ENCODE data around the gene RTN1.

Gene RTN1

DNA sequence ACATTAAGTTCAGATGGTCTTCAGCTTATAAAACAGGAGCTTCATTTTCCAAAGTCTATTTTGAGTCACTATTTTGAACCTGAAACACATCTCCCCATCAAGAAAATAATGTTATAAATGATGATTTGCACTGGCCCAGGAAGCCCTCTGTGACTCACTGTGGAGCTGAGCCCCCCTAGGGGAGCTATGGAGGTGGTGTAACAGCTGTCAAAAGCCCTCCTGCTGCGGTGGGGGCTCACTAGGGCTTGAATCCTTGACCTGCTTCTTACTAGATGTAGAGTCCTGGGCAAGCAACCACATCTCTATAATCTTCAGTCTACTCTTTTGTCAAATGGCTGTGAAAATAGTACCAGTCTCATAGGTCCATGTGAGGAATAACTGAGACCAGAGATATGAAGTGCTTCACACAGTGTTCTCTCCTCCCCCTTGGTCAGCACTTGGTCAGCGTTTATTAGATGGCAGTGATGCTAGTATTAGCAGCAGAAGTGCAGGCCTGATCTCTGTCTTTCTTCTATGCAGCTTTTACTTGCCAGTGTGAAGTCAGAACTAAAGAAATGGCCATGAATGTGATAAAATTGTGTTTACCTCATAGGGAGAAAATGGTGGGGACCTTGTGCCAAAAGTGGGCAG is 83.4 kb downstream of the RTN1 start:
- no peak for DNase-seq

DNA sequence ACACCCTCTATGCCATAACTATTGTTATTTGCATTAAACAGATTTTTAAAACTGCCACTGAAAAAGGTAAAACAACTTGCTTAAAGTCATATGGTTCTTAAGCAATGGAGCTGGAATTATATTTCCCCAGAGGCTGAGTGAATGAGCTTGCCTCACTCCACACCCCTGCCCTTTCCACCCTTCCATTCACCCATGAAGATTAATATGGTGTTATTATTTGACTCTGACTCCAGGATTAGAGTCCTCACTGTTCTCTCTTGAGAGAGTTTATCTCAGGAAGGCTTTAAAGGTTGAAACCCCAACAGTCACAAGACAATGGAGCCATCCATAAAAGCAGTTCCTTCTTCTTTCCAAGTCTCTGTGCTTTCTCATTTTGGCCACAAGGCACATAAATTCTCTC is 84.9 kb downstream of the RTN1 start:
- no peak for DNase-seq

DNA sequence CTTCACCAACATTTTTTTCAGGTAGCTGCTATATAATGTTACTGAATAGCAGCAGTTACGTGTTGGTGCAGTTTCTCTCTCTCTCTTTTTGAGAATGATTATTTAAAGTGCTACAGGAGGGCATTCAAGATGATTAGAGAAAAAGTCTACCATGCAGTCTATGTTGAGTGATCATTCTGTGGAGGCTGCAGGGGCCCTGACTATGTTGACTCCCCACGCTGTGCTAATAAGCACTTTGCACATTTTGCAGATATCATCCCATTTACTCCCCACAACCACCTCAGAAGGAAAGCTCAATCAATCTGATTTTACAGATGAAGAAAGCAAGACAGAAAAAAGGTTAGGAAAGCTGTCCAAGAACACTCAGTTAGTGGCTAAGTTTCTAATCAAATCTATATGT is 87.8 kb downstream of the RTN1 start:
- DNase-seq, result no peak

- no peak for DNase-seq
These were observed 93.5 kb downstream of the RTN1 start for GRCh38 chr14:59777006-59777579.

DNA sequence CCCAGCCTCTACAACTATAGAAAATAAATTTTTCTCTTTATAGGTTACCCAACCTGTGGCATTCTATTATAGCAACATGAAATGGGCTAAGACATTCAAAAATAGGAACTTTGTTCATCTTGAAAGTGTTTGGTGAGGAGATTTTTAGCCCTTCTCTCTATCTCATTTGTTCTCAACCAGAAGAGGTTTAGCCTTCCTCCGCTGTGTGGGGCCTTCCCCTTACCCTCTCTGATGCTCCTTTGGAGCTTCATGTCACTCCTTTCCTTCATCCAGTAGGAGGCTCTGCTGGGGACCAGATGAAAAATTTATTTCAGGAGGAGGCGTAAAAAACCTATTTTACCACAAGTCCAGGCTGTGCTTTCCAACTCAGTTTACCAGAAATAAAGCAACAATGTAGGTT is 94.1 kb downstream of the RTN1 start:
- no peak for DNase-seq

DNA sequence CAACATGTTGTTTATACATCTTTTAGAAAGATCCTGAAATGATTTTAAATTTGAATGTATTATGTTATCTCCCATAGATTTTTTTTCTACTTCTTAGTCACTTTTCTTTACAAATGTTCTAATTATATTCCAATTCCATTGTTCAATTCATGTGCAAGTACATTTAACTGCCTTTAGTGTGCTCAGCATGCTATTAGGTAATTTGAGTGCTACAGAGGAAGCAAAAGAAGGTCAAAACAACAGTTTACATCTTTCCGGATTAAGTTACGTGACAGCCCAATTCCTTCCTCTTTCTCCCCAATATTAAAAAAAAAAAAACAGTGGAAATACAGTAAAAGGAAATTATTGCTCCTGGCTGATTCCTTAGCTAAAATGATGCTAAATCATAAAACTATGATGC is 98.3 kb downstream of the RTN1 start:
- no peak for DNase-seq

GRCh38 chr14:59771577-59771976 is 99.0 kb downstream of the RTN1 start:
- DNase-seq, result no peak

- DNase-seq, result no peak
These were observed 101.0 kb downstream of the RTN1 start for GRCh38 chr14:59769586-59769985.

- DNase-seq, result no peak
These were observed 101.7 kb downstream of the RTN1 start for GRCh38 chr14:59768855-59769375.

GRCh38 chr14:59761851-59762250 is 108.7 kb downstream of the RTN1 start:
- DNase-seq, result no peak

- DNase-seq, result no peak
These were observed 115.0 kb downstream of the RTN1 start for GRCh38 chr14:59755409-59756135.

GRCh38 chr14:59754256-59754655 is 116.3 kb downstream of the RTN1 start:
- DNase-seq, result no peak

- no peak for DNase-seq
These were observed 117.1 kb downstream of the RTN1 start for GRCh38 chr14:59753512-59753911.

DNA sequence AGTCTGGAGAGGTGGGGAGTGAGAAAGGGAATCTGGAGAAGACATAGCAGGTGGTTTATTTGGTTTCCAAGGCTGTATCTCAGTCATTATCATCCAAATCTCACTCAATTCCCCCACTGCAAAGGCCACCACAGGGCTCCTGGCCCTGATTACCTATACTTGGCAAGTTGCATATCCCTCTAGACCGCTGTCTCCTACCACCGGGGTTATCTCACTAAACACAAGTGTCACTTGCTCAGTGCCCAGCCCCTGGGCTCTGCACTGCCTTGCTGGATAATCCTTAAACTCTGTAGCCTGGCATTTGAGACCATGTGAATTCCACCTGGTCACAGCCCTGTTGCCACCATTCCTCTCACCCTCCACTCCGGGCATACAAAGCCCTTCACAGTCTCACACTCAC is 119.0 kb downstream of the RTN1 start:
- no peak for DNase-seq

- DNase-seq, result no peak
These were observed 130.8 kb downstream of the RTN1 start for GRCh38 chr14:59739794-59740193.

DNA sequence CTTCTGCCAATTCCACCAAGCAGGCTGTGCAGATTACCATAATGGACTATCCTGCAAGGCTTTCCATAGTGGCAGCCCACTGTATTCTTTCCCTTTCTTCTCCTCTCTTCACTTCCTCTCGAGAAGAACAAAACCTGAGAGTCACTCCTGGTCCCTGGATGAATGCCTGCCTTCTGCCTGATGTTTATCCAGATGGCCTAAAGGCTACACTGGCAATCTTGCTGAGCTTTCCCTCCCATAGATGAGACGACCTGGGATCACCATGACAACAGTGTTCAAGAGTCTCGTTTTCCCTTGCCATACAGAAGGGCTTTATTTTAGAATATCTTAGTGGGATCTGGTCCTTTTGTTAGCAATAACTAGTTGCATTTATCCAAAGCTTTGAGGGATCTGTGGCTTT is 142.3 kb downstream of the RTN1 start:
- no peak for DNase-seq

DNA sequence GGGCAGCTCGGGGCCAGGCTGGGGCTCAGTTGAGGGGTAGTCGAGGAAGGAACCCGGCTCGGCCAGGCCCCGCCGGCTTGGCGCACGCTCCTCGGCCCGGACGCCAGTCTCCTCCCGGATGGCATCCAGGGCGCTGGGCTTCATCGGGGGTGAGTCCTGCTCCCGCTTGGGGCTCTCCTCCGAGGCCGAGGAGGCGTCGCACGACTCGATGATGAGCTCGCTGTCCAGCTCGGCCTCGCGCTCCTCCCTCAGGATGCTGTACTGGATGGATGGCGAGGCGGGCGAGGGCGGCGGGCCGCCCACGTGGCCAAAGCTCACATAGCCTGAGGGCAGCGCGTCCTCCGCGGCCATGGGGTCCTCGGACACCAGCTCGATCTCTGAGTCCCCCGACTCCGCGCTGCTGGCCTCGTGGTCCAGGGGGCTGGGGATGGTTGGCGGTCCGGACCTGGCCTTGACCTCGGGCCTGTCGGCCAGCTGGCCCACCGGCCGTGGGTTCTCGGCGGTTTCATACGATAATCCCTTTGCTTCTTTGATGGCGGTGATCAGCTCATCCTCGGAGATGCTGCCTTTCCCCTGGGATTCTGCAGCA is 143.4 kb downstream of the RTN1 start:
- DNase-seq, result no peak

- DNase-seq, result no peak
These were observed 159.5 kb downstream of the RTN1 start for GRCh38 chr14:59711080-59711479.

DNA sequence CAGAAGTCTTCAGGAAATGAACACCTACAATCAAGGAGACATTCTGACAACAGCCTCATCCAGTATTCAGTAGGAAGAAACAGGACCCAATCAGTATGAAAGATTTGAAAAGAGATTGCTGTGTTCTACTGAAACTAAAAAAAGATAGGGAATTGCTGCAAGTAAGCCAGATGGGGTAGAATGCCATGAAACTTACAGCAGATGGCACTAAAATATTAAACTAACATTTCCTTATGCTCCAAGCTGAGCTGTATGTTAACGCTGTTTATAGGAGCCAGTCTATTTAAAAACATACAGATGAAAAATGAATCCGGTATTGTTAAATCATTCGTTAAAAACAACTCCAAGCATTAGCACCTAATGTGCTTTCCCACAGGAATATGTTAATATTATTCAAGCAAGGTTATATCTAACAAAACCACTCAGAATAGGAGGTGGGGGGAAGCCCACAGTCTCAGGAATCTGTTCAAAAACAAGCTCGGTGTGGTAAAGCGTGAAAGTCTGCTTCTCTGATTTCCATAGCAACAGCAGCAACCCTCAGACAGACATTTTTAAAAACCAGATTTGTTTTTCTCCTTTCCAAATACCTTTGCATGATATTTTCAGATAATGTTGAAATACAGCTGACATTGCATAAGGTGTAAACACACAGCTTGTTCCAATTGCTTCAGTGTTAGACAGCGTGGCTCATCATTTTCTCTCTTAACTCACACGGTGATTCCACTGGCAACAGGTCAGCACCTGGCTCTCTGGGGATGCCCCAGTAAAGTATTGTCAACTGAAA is 162.6 kb downstream of the RTN1 start:
- no peak for DNase-seq

DNA sequence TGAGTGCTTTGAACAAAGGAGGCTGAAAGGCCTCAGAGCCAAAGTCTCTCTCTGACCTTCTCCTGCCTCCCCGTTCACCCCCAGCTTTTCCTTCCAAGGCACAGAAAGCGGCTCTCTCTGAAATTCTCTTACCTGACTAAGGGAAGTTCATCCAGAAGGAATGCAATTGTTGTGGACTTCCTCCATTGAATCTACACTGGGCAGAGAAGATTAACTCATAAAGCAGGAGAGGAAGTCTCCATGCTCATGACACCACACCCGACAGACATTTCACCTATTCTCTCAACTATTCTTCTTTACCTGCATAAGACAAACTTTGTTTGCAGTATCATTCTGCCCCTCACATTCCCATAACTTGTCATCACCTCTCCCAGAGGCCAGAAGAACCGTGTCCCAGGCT is 164.7 kb downstream of the RTN1 start:
- DNase-seq, result no peak

GRCh38 chr14:59705245-59705644 is 165.3 kb downstream of the RTN1 start:
- DNase-seq, result no peak

GRCh38 chr14:59704054-59704645 is 166.4 kb downstream of the RTN1 start:
- no peak for DNase-seq

GRCh38 chr14:59699442-59699841 is 171.1 kb downstream of the RTN1 start:
- no peak for DNase-seq

Measured in NK-92 treated with Interleukin-12 subunit alpha and Interleukin-12 subunit beta, amount 100 ng/mL, for 24 hours (cell line).